ENCODE data around the gene CDCA4.

Gene CDCA4

GRCh38 chr14:104985675-104986486 is 35.0 kb downstream of the CDCA4 start, which contains the start of gene CLBA1:
CLBA1 (plus strand) TSS chr14:104985788; CDS start chr14:104986432, 644 bp downstream.
- FAIRE-seq = peak; percentile 9

- no peak for FAIRE-seq
Measured at GRCh38 chr14:104984056-104984894, 36.6 kb downstream of the CDCA4 start.

DNA sequence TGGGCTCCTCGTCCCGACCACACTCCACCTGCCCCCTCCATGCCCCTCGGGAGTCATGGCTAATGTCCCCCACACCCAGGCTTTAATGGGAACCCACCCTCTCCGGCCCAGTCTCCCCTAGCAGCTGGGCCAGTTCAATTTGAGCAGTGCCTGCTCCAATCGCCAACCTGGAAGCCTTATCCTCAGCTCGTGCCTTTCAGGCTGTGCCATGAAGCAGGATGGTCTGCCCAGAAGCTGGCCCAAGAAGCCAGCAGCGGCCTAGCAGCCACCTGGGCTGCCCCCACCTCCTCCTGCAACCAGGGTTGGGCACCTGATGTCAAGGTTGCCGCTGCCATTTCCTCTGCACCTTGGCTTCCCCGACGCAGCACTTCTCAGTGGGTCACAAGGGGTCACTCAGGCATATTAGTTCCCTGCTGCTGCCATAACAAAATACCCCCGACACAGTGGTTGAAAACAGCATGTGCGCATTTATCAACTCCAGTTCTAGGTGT is 37.6 kb downstream of the CDCA4 start:
- no peak for FAIRE-seq

- no peak for FAIRE-seq
Measured at GRCh38 chr14:104982548-104983230, 38.2 kb downstream of the CDCA4 start.

- FAIRE-seq = no peak
Measured at GRCh38 chr14:104981699-104982541, 39.0 kb downstream of the CDCA4 start.

GRCh38 chr14:104980611-104981531 is 40.0 kb downstream of the CDCA4 start:
- no peak for FAIRE-seq

DNA sequence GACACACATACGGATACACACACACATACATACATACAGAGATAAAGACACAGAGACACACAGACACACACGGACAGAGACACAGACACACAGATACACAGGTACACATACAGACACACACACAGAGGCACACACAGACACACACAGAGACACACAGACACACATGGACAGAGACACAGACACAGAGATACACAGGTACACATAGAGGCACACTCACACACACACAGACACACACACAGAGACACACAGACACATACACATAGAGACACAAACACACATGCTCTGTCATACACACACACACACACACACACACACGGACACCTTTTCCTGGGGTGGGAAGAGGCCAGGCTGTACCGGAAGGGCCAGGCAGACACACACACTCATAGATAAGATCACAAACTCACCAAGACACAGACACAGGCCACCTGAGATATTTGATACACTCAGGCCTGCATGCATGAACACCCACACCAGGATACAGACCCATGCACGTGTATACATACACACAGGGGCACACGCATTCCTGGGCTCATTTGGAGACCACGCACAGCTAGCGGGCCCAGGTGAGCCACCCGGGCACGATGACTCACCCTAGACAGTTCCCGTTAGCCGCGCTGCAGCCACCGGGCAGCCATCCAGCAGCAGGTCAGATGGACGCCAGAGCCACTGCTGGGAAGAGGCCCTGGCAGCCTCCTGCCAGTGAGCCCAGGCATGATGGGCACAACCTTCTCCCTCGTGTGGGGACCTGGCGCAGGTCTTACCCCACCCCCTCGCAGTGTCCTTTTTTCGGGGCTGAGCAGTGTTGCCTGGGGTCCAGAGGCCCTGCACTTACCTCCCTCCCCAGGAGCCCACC is 40.9 kb downstream of the CDCA4 start:
- no peak for FAIRE-seq

GRCh38 chr14:104978746-104979691 is 41.9 kb downstream of the CDCA4 start:
- no peak for FAIRE-seq

- no peak for FAIRE-seq
Measured at GRCh38 chr14:104977681-104978653, 42.9 kb downstream of the CDCA4 start, which contains the start of gene AHNAK2. AHNAK2 (minus strand) TSS chr14:104978374; CDS start chr14:104978237, 137 bp downstream.

- FAIRE-seq = no peak
Measured at GRCh38 chr14:104977008-104977680, 43.7 kb downstream of the CDCA4 start.

GRCh38 chr14:104976198-104977007 is 44.5 kb downstream of the CDCA4 start:
- no peak for FAIRE-seq

DNA sequence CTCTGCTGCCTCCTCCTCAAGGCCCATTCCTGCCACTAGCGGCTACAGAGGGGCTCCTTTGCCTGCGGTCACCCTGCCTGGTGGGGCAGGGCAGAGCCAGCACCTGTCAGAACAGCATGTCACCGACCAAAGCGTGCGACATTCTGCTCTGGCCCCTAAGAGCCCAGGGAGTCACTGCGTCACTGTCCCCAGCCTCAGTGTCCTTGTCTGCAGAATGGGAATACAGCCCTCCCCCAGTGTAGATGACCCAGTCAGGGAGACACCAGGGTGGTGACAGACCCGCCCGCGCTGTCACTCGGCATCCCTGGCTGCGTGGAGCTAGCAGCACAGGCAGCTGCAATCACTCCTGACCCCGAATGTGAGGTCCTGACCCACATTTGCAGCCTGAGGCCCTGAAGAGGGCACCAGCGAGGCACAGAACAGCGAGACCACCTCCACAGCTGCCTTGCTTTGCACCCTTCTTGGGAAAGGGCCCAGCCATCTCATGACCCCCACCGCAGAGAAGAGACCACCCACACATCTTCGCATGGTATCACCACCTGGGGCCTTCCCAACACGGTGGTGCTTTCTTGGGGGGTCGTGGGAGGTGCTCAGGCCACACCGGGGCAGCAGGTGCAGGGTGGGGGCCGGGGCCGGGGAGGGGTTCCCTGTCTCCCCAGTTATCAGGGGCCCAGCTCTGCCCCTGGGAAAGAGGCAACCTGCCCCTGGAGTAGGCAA is 45.2 kb downstream of the CDCA4 start:
- no peak for FAIRE-seq

GRCh38 chr14:104974665-104975390 is 46.1 kb downstream of the CDCA4 start:
- no peak for FAIRE-seq

GRCh38 chr14:104974146-104974541 is 46.7 kb downstream of the CDCA4 start:
- no peak for FAIRE-seq

Data from islet of Langerhans (tissue), 1 donor.